ENCODE data around the gene IL4.

DNA sequence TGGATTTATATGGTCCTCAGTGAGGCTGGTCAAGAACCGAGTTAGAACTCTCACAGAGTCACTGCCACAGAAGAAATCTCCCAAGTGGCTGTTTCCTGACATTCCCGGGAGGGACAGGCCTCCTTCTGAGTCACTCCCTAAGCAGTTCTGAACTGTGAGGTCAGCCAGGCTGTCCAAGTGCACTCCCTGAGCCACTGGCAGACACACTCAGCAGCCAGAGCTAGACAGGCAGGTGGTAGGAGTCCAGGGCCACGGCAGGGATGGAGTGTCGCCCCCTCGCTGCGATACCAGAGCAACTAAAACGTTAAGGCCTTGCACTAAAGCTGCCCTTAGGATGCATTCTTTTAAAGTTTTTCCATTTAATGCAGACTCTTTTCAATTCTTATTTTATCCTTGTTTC, 3.4 kb downstream of the IL4 start:
- TF ChIP-seq, protein P1, sequence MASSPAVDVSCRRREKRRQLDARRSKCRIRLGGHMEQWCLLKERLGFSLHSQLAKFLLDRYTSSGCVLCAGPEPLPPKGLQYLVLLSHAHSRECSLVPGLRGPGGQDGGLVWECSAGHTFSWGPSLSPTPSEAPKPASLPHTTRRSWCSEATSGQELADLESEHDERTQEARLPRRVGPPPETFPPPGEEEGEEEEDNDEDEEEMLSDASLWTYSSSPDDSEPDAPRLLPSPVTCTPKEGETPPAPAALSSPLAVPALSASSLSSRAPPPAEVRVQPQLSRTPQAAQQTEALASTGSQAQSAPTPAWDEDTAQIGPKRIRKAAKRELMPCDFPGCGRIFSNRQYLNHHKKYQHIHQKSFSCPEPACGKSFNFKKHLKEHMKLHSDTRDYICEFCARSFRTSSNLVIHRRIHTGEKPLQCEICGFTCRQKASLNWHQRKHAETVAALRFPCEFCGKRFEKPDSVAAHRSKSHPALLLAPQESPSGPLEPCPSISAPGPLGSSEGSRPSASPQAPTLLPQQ (tag by site-specific recombination; IDR thresholded peaks at IDR 0.05), result no peak
- no peak for TF ChIP-seq PRDM2 (tag by site-specific recombination; IDR thresholded peaks at IDR 0.05; ENCODE audit: borderline replicate concordance)
- TF ChIP-seq KLF16 (tag by site-specific recombination; IDR thresholded peaks at IDR 0.05), result no peak
